Measurements from ENCODE around the gene LSM5.

DNA sequence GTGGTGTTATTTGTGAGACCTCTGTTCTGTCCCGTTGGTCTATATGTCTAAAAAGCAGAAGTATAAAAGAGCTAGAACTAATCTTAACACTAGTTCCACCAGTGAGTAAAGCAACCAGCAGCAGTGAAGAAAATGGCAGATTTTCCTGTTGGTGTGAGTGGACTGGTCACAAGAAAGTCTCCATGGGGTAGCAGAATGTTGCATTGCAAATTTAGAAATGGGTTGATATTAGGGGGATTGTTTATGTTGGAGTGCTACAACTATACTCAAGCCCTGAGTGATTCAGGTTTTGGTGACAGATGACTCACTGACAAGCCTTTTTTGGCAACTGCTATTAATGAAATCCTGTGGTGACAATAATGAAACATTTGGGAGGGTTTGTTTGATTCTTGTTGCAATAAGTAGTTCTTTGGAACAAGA lies 10.8 kb upstream of the LSM5 start:
- TF ChIP-seq GATA2 (IDR thresholded peaks at IDR 0.05; ENCODE audit: low read depth, low read length): no peak
- no peak for TF ChIP-seq GATA3 (IDR thresholded peaks at IDR 0.05; ENCODE audit: low read depth, low read length)

Data from SH-SY5Y (cell line).